T-helper 2 cell treated with Interferon-gamma antibody and Interleukin-4, amounts not matched to agents 5 μg/mL and 100 μg/mL, for 36 hours (primary cell): ENCODE results near the gene SYNPO2.

Source experiments
- DNase-seq: peaks from one replicate; pipeline ENCODE4 v3.0.0; 2021; ENCODE audit warnings: low spot score
- H3K27ac Mint-ChIP-seq: one replicate; pipeline ENCODE4 v1.8.0; 2021; ENCODE audit warnings: mild to moderate bottlenecking, mixed read lengths
- H3K27me3 Mint-ChIP-seq: one replicate; pipeline ENCODE4 v1.8.0; 2021; ENCODE audit warnings: low read depth, mixed read lengths
- H3K36me3 Mint-ChIP-seq: one replicate; pipeline ENCODE4 v1.8.0; 2021; ENCODE audit warnings: low read depth, mixed read lengths
- H3K4me1 Mint-ChIP-seq: one replicate; pipeline ENCODE4 v1.8.0; 2021; ENCODE audit warnings: low read depth, mixed read lengths
- H3K4me3 Mint-ChIP-seq: one replicate; pipeline ENCODE4 v1.8.0; 2022; ENCODE audit warnings: mild to moderate bottlenecking, moderate library complexity, mixed read lengths
- H3K9me3 Mint-ChIP-seq: one replicate; pipeline ENCODE4 v1.8.0; 2021; ENCODE audit warnings: mixed read lengths

SYNPO2 gene

GRCh38 chr4:118904418-118904817 lies 15.8 kb downstream of the SYNPO2 start:
- no peaks in the 10 kb centered on the region for H3K9me3 Mint-ChIP-seq
- H3K36me3 Mint-ChIP-seq = no peaks in the 10 kb centered on the region
- no peak overlapping the region for H3K27ac Mint-ChIP-seq

GRCh38 chr4:118904935-118905334 lies 16.3 kb downstream of the SYNPO2 start:
- Mint-ChIP-seq H3K27me3 (peaks cover 9% of the 10 kb centered on the region), H3K9me3 (no peaks in the 10 kb centered on the region), H3K27ac (no peak overlapping the region), H3K36me3 (no peaks in the 10 kb centered on the region), H3K4me1 (no peaks in the 10 kb centered on the region), H3K4me3 (no peak overlapping the region)
- no peak for DNase-seq

More at GRCh38 chr4:118904418-118904817, 15.8 kb downstream of the SYNPO2 start:
- no peak for DNase-seq
- no peaks in the 10 kb centered on the region for H3K4me1 Mint-ChIP-seq
- H3K27me3 Mint-ChIP-seq = peaks cover 9% of the 10 kb centered on the region
- no peak overlapping the region for H3K4me3 Mint-ChIP-seq

DNA sequence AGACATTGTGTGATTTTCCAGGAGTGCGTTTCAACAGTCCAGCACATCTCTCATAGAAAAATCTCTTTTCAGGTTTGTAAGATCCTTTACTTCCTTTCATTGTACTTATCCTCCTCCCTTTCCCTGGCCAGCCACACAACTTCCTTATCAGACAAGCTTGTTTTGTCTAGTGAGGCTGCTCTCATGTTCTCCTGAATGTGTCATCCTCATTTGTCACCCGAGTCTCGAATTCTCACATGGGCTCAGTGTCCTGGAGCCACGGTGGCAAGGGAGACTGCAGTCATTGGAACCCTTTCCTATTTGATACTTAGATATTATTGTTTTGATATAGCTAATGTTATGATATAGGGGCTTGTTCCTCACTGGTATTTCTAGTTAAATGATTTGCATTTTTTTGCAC lies 16.9 kb downstream of the SYNPO2 start:
- Mint-ChIP-seq H3K4me3 (no peak overlapping the region), H3K36me3 (no peaks in the 10 kb centered on the region), H3K27me3 (peaks cover 9% of the 10 kb centered on the region), H3K4me1 (no peaks in the 10 kb centered on the region), H3K9me3 (no peaks in the 10 kb centered on the region), H3K27ac (no peak overlapping the region)
- no peak for DNase-seq

- Mint-ChIP-seq H3K9me3 (no peaks in the 10 kb centered on the region), H3K36me3 (no peaks in the 10 kb centered on the region), H3K27me3 (peaks cover 20% of the 10 kb centered on the region), H3K27ac (no peak overlapping the region), H3K4me1 (no peaks in the 10 kb centered on the region), H3K4me3 (no peak overlapping the region)
- no peak for DNase-seq
Measured at GRCh38 chr4:118909173-118909956, 20.7 kb downstream of the SYNPO2 start.

DNA sequence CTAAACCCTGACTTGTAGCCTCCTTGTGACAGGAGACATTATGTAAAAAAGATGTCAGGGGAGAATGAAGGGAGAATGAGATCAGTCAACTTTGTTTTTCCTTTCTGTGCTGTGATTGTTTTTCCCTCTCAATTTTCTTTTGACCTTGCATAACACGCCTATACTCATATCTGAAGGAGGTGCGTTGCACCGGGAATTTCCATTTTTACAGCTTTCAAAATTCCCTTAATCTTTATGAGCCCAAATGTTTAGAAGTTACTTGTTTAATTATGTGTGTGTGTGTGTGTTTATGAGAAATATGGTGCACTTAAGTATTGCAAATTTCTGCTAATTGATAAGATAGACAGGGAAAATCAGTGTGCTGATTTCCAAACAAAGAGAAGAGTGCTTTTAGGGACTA lies 21.6 kb downstream of the SYNPO2 start:
- Mint-ChIP-seq H3K4me3 (no peak overlapping the region), H3K4me1 (no peaks in the 10 kb centered on the region), H3K36me3 (no peaks in the 10 kb centered on the region), H3K27me3 (peaks cover 20% of the 10 kb centered on the region), H3K27ac (no peak overlapping the region), H3K9me3 (no peaks in the 10 kb centered on the region)
- no peak for DNase-seq

GRCh38 chr4:118911238-118911703 lies 22.6 kb downstream of the SYNPO2 start:
- no peaks in the 10 kb centered on the region for H3K36me3 Mint-ChIP-seq
- H3K27me3 Mint-ChIP-seq = peaks cover 20% of the 10 kb centered on the region
- H3K4me1 Mint-ChIP-seq = no peaks in the 10 kb centered on the region
- DNase-seq = no peak
- H3K27ac Mint-ChIP-seq = no peak overlapping the region
- H3K4me3 Mint-ChIP-seq = no peak overlapping the region
- H3K9me3 Mint-ChIP-seq = no peaks in the 10 kb centered on the region

DNA sequence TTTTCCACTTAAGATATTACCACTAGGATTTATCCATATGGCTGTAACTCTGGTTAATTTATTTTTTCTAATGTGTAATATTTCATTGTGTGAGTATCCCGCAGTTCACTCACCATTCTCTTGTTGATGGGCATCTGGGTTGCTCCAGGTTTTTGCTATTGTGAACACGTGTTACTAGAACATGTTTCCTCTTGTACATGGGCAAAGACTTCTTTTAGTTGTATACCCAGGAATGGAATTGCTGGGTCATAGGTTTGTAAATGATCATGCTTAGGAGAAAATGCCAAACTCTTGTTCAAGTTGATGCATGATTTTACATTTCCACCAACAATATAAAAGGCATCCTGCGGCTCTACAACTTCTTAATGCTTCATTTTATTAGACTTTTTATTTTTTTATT lies 26.8 kb downstream of the SYNPO2 start:
- Mint-ChIP-seq H3K27ac (no peak overlapping the region), H3K9me3 (no peaks in the 10 kb centered on the region), H3K27me3 (peaks cover 13% of the 10 kb centered on the region), H3K4me1 (no peaks in the 10 kb centered on the region), H3K36me3 (no peaks in the 10 kb centered on the region), H3K4me3 (no peak overlapping the region)
- DNase-seq = no peak

DNA sequence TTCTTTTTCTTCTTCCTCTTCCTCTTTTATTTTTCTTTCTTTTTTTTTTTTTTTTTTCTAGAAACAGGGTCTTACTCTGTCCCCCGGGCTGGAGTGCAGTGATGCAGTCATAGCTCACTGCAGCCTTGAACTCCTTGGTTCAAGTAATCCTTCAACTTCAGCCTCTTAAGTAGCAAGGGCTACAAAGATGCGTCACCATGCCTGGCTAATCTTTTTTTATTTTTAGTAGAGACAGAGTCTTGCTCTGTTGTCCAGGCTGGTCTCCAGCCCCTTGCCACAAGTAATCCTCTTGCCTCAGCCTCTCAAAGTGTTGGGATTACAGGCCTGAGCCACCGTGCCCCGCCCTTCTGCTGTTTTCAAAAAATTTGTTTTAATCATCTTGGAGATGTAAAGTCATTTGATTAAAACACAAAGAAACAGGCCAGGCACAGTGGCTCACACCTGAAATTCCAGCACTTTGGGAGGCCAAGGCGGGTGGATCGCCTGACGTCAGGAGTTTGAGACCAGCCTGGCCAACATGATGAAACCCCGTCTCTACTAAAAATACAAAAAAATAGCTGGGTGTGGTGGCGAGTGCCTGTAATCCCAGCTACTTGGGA lies 28.1 kb downstream of the SYNPO2 start:
- H3K9me3 Mint-ChIP-seq = no peaks in the 10 kb centered on the region

GRCh38 chr4:118917582-118917981 lies 28.9 kb downstream of the SYNPO2 start:
- no peaks in the 10 kb centered on the region for H3K36me3 Mint-ChIP-seq
- no peaks in the 10 kb centered on the region for H3K4me1 Mint-ChIP-seq
- H3K9me3 Mint-ChIP-seq = no peaks in the 10 kb centered on the region
- no peak for DNase-seq
- H3K27me3 Mint-ChIP-seq = peaks cover 13% of the 10 kb centered on the region
- H3K27ac Mint-ChIP-seq = no peak overlapping the region
- H3K4me3 Mint-ChIP-seq = no peak overlapping the region

More for the DNA sequence above, 28.1 kb downstream of the SYNPO2 start:
- H3K4me3 Mint-ChIP-seq = no peak overlapping the region
- H3K27ac Mint-ChIP-seq = no peak overlapping the region
- DNase-seq = no peak
- H3K36me3 Mint-ChIP-seq = no peaks in the 10 kb centered on the region
- H3K27me3 Mint-ChIP-seq = peaks cover 13% of the 10 kb centered on the region
- no peaks in the 10 kb centered on the region for H3K4me1 Mint-ChIP-seq

GRCh38 chr4:118918388-118918787 lies 29.7 kb downstream of the SYNPO2 start:
- no peaks in the 10 kb centered on the region for H3K36me3 Mint-ChIP-seq
- no peak overlapping the region for H3K27ac Mint-ChIP-seq
- peaks cover 8% of the 10 kb centered on the region for H3K27me3 Mint-ChIP-seq
- H3K4me3 Mint-ChIP-seq = no peak overlapping the region
- no peaks in the 10 kb centered on the region for H3K9me3 Mint-ChIP-seq
- H3K4me1 Mint-ChIP-seq = no peaks in the 10 kb centered on the region
- no peak for DNase-seq

DNA sequence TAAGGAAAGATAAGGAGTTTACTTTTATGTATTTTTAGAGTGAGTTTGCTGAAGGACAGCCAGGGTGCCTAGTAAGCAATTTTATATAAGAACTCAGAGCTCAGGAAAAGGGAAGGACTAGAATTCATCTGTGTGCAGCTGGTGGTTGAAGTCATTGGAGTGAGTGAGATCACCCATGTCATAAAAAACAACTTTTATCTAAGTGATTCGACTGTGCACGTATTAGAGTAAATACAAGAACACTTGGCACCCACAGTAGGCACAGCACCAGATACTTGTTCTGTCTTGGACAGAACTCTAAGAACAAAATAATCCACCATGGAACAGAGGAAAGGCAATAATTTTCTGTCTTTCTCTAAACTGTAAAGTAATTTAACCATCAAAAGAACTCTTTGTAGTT lies 31.6 kb downstream of the SYNPO2 start:
- Mint-ChIP-seq H3K27me3 (peaks cover 2% of the 10 kb centered on the region), H3K4me3 (no peak overlapping the region), H3K4me1 (no peaks in the 10 kb centered on the region), H3K36me3 (no peaks in the 10 kb centered on the region), H3K27ac (no peak overlapping the region), H3K9me3 (no peaks in the 10 kb centered on the region)
- no peak for DNase-seq

DNA sequence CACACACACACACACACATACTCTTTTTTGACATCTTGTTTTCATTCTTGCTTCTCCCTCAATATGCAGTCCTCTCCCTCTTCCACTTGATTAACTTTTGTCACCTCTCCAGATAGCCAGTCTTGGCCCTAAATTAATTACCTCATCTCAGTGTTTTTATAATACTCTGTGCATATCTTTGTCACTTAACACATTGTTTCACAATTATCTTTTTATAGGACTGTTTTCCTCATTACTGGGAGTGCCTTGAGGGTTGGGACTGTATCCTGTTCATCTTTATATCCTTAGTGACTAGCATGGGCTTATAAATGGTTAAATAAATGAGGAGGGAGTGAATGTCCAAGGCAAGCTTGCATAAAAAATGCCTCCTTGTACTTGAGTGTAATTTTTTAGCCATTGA lies 33.1 kb downstream of the SYNPO2 start:
- peaks cover 2% of the 10 kb centered on the region for H3K27me3 Mint-ChIP-seq
- no peak for DNase-seq
- no peaks in the 10 kb centered on the region for H3K9me3 Mint-ChIP-seq
- no peak overlapping the region for H3K4me3 Mint-ChIP-seq
- no peak overlapping the region for H3K27ac Mint-ChIP-seq
- H3K4me1 Mint-ChIP-seq = no peaks in the 10 kb centered on the region
- H3K36me3 Mint-ChIP-seq = no peaks in the 10 kb centered on the region

- no peak overlapping the region for H3K27ac Mint-ChIP-seq
- H3K9me3 Mint-ChIP-seq = no peaks in the 10 kb centered on the region
- H3K4me1 Mint-ChIP-seq = no peaks in the 10 kb centered on the region
- H3K36me3 Mint-ChIP-seq = no peaks in the 10 kb centered on the region
- no peak overlapping the region for H3K4me3 Mint-ChIP-seq
- no peak for DNase-seq
- peaks cover 2% of the 10 kb centered on the region for H3K27me3 Mint-ChIP-seq
Measured at GRCh38 chr4:118923891-118924290, 35.2 kb downstream of the SYNPO2 start.

DNA sequence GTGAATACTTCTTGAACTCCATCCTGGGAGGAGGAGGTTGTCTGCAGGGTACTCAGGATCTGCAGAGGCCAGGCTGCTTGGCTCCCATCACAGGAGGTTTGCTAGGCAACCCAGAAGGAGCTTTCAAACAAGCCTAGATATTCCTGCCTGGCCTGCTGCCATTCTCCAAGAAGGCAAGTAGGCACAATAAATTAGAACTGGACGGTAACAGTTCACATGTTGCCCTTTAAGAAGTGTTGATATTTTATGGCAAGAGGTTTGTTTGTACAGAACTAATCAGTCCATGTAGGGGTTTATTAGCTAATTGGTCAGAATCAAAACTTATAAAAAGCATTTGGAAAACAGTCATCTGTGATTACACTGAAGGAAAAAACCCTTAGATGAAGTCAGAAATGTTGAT lies 39.3 kb downstream of the SYNPO2 start:
- no peak overlapping the region for H3K4me3 Mint-ChIP-seq
- no peaks in the 10 kb centered on the region for H3K4me1 Mint-ChIP-seq
- no peaks in the 10 kb centered on the region for H3K9me3 Mint-ChIP-seq
- no peak overlapping the region for H3K27ac Mint-ChIP-seq
- H3K27me3 Mint-ChIP-seq = peaks cover 5% of the 10 kb centered on the region
- H3K36me3 Mint-ChIP-seq = no peaks in the 10 kb centered on the region
- DNase-seq = no peak
